Left renal cortex interstitium (tissue), 4 donors: ENCODE results near the gene PODNL1. TPM values are rescaled to one million over a fixed set of nuclear protein-coding genes. Genes with fewer than 3 reads are reported as not detected.

Experiments used
- DNase-seq, 4 donors: peaks; one replicate each; pipeline ENCODE4 v3.0.0-alpha.2; 2013; ENCODE audit warnings: low read depth in 4 of 4, low spot score in 2 of 4, missing footprints in 1 of 4
- polyA plus RNA-seq, 4 donors: library from polyadenylated mRNA; unstranded; fragments of 120-200 nt; gene quantifications; one replicate each; pipeline ENCODE4 v1.2.1, GENCODE V29; 2013; ENCODE audit not compliant: insufficient read length in 4 of 4

Gene PODNL1, protein sequence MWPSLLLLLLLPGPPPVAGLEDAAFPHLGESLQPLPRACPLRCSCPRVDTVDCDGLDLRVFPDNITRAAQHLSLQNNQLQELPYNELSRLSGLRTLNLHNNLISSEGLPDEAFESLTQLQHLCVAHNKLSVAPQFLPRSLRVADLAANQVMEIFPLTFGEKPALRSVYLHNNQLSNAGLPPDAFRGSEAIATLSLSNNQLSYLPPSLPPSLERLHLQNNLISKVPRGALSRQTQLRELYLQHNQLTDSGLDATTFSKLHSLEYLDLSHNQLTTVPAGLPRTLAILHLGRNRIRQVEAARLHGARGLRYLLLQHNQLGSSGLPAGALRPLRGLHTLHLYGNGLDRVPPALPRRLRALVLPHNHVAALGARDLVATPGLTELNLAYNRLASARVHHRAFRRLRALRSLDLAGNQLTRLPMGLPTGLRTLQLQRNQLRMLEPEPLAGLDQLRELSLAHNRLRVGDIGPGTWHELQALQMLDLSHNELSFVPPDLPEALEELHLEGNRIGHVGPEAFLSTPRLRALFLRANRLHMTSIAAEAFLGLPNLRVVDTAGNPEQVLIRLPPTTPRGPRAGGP
- polyA plus RNA-seq, result 1 to 10 TPM in 3 of 4 donors, under 1 TPM in 1; 0.93 to 1.8 (median 1.3) TPM

DNA sequence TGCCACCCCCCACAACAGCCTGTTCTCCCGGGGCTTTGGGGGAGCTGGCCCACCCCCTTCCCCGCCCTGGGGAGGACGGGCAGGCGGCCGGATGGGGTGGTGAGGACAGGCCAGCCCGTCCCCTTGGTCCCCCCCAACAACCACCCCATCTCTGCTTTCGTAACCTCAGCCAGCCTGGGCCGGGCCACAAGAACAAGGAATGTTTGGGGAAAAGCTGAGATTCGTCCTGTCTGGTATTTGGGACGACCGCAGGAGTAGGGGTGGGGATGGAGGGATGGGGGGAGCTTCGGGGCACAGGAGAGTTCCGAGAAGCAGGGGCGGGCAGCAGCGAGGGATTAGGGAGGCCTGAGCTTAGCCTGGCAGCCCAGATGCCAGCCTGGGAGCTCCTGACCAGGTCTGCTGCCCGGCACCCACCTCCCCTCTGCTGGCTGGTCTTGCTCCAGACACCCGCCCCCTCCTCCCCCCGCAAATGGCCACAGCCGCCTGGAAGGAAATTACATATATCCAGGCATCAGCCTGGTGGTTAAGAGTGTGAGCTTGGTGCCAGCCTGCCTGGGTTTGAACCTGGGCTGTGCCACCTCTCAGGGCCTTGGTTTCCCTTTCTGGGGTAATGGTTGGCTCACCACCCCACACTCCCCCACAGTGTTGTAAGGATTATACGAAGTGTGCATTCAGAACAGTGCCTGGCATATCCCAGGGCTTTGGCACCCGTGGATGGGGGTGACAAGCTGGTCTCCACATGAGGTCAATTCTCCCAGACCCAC, at the start of gene PODNL1:
TSS of gene PODNL1 (minus strand) at position 117 of the 764 bp plus-strand sequence. CDS start 236 bp downstream, outside the sequence.
- DNase-seq, result no peak

DNA sequence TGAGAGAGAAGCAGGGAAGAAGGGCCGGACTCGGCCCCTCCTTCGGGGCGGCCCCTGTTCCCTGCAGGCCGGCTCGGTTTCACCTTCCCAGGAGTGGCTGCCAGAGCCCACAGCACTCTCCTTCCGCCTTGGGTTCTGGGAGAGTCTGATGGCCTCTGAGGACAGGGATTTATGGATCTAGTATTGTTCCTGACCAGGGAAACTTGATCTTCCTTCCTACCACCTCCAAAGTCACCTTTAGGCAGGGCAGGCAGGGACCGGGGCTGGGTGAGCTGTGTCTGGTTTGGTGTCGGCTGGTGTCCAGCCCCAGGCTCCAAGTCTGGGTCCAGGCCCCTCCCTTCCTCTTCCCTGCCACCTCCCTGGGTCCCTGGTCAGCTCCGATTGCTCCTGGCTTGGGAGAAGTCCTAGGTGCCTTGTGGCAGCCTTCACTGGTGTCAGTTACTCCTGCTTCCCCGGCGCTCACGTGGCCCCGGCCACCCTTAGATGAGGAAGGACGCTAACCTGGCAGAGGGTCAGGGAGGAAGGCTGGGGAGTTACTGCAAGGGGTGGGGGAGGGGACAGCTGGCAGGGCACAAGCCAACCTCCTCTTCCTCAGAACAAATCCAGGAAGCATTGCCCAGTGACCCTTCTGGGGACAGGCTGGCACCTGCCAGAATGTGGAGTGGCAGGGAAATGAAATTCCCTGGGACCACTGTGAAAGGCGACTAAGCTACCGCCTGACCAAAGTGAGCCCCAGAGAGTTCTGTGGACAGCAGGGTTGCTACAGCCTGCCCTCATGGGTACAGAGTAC, 49.1 kb upstream of the PODNL1 start:
- DNase-seq, result no peak

DNA sequence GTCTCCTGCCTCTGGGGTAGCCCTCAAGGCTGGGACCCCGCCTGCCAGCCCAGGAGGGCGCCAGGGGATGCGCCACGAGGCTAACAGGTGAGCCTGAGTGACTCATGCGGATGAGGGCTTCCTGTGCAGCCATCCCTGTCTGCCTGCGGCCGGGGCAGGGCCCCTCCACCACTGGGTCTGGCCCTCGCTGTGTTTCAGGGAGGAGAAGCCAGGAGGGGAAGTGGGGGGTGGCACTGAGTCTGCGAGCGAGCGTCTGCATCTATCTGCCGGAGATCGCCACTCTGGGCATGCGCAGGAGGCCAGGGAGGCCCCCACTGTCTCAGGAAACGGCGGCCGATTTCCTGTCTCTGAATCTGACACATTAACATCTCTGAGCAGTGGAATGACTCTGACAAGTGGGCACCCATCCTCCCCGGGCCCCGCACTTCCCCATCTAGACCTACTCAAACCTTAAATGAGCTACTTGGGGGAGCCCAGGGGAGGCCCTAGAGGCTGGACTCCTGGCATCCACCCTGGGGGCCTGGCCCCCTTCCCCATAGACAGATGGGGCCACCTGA, 48.2 kb upstream of the PODNL1 start:
- DNase-seq, result no peak

DNA sequence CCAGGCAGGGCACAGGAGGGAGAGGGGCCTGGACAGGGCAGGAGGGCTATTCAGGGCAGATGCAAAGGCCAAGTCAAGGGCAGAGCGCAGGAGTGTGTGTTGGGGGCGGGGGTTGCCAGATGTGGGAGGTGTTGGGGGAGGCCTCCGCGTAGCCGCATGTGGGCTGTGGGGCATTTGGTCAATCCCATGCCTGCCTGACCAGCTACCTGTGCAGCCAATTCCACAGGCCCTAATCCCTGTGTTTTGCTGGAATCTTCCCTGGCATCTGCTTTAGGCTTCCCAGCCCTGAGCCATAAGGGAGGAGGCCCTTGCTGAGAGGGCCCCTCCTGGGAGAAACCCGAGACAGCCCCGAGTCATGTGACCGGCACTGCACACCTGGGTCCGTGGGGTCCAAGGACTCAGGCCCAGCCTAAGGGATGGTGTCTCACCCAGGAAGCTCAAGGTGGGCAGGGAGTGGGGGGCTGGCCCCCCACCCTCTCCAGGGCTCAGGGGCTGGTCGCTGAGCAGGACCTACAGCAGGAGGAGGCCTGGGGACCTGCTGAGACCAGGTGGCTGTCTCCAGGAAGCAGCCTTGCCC, 47.6 kb upstream of the PODNL1 start:
- DNase-seq, result no peak

DNA sequence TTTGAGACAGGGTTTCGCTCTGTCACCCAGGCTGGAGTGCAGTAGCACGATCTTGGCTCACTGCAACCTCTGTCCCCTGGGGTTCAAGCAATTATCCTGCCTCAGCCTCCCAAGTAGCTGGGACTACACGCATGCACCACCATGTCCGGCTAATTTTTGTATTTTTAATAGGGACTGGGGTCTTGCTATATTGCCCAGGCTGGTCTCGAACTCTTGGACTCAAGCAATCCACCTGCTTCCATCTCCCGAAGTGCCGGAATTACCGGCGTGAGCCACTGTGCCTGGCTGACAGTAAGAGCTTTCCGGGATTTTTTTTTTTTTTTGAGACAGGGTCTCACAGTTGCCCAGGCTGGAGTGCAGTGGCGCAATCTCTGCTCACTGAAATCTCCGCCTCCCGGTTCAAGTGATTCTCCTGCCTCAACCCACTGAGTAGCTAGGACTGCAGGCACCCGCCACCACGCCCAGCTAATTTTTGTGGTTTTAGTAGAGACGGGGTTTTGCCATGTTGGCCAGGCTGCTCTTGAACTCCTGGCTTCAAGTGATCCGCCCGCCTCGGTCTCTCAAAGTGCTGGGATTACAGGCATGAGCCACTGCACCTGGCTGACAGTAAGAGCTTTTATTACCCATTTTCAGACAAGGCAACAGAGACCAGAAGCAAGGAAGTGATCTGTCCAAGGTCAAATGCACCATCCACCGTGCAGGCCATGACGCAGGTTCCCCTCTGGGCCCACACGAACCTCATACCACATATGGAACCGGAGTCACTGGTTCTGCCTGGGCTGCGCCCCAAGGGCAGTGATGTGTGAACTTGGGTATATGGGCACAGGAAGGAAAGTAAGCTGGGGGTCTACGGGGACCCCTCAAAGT, 46.9 kb upstream of the PODNL1 start:
- no peak for DNase-seq

DNA sequence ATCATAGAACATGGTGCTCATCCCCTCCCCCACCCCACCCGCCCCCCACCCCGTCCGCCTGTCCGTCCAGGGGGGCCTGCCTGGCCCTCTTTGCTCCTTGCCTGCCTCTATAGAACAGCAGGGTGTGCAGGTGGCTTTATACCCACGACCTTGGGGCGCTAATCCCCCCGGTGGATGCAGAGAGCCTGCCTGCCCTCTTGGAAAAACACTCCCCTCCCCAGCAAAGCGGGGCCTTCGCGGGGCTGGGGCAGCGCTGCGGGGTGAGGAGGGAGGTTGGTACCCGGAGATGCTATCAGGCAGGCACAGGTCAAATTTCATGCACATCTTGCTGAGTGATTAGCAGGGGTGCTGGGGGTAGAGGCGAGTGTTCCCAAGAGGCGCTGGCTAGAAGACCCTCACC, 46.0 kb upstream of the PODNL1 start:
- no peak for DNase-seq

DNA sequence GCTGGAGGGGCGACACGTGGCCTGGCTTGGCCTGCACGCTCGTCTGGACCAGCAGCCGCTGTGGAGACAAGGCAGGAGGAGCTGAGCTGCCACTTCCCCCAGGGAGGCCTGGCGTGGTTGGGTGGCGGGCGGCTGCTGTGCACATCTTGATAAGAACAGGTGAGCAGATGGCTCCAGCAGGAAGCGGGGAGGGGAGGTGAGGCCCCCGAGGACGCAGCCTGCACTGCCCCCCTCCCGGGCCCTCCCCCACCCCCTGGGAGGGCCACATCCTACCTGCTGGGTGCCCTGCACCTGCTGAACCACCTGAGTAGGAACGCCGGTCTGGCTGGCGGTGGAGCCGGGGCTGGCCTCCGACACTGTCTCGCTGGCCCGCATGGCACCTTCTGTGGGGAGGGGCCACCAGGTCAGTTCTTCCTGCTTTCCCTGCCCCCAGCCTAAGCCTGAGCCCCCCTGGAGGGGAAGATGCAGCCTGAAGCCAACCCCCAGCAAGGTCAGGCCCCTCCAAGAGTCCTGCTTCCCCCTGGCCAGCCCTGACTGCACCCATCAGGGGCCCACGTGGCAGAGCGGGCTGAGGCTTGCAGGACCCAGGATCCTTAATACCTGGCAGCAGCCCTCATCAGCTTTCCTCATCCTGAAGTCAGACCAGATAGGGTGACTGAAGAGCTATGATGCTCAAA, 45.1 kb upstream of the PODNL1 start:
- DNase-seq, result no peak

DNA sequence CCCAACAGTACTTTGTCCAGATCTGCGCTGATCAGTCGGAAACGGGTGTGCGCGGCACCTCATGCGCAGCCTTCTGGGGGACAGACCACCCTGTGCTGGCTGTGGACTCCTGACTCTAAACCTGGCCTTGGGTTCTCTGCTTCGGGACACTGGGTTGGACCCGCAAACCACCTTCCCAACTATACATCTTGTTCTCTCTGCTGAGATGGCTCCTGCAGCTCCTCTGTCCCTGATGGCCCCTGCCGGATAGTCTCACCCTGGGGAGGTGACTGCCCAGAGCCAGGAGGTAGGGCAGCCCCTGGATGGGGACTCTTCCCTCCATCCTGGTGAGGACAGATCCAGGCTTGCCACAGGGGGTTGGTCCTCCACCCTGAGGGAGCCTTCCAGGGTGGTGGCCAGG, 44.6 kb upstream of the PODNL1 start:
- no peak for DNase-seq

DNA sequence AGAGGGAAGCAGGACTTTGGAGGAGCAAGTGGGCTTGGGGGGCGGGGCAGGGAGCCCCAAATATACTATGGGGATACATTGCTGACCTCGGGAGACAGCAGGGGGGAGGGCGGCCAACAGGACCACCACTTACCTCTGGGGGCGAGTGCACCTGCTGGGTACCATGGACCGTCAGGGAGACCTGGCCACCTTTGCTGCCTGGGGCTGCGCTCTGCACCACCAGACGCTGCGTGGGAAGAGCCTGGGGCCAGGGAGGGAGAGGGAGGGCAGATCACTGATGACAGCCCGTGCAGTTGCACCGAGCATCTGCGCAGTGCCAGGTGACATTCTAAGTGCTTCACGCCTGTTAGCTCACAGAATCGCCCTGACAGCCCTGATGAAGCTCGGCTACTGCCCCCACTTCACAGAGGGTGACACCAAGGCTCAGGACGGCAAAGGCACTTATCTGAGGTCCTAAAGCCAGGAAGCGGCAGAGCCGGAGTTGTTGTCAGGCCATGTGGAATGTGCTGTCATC, 43.8 kb upstream of the PODNL1 start:
- no peak for DNase-seq

DNA sequence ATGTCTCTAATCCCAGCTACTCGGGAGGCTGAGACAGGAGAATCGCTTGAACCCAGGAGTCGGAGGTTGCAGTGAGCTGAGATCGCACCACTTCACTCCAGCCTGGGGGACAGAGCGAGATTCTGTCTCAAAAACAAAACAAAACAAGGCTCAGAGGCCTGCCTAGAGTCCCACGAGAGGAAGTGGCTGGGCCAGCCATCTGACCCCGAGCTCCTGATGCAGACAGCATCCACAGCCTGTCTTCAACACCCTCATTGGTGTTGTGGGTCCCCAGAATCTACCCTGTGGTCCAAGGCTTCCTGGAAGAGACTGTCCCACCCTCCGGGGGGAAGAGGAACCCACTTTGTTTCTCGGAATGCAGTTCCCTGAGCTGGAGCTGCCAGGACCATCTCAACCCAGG, 43.2 kb upstream of the PODNL1 start:
- DNase-seq, result no peak

DNA sequence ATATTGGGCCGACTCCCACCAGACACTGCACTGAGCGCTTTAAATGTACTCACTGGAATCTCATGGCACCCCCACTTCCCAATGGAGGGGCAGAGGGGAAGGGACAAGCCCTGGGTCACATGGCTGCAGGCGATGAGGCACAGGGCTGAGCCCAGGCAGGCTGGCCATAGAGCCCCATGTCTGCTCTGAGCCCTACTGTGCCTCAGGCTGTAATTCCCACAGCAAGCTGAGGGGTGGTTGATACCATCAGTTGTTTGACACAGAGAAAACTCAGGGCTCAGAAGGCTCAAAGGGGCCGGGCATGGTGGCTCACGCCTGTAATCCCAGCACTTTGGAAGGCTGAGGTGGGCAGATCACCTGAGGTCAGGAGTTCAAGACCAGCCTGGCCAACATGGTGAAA, 42.8 kb upstream of the PODNL1 start:
- DNase-seq, result no peak

DNA sequence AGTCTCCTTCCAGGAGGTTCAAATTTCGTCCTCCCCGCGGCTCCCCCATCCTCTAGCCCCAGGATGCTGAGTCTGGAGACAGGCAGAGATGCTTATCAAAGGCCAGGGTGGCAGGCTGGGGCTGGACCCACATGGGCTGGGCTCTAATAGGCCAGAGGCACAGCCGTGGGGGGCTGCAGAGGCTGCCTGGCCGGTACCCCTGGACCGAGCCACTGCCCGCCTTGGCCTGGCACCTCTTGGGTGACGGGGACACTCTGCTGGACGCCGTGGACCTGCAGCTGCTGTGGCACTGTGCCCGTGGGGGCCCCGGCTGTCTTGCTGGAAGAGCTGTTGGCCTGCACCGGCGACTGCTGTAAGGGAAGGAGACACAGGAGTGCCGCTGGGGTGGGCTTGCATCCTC, 42.1 kb upstream of the PODNL1 start:
- no peak for DNase-seq

DNA sequence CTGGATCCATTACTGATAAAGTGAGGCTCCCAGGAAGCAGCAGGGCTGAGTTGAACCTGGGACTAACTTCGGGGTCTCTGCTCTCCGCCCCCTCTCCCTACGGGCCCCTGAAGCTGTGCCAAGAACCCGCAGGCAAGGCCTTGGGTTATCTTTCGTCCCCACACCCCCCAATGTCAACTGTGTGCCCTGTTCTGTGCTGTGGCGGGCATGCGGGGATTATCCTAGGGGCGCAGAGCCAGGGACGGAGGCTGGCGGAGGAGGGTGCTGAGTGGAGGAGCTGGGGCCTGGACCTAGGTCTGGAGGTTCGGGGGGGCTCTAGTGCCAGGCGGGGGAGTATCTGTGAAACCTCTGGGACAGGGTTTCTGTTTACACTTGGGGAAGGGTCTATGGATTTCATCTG, 41.5 kb upstream of the PODNL1 start:
- no peak for DNase-seq

DNA sequence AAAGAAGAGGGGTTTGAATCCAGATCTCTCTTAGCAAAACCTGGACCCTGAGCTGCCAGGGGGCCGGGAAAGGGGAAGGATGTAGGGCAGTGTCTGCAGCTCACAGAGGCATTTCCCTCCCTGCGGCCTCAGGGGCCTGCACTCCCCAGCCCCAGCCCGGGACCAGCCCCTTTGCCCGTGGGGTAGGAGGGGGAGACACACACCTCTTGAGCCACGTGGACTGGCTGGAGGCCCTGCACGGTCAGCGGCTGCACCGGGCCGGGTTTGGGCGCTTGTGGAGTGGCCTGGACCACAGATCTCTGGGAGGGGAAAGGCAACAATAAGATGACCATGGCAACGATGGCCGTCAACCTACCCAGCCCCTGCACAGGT, 41.0 kb upstream of the PODNL1 start:
- no peak for DNase-seq

DNA sequence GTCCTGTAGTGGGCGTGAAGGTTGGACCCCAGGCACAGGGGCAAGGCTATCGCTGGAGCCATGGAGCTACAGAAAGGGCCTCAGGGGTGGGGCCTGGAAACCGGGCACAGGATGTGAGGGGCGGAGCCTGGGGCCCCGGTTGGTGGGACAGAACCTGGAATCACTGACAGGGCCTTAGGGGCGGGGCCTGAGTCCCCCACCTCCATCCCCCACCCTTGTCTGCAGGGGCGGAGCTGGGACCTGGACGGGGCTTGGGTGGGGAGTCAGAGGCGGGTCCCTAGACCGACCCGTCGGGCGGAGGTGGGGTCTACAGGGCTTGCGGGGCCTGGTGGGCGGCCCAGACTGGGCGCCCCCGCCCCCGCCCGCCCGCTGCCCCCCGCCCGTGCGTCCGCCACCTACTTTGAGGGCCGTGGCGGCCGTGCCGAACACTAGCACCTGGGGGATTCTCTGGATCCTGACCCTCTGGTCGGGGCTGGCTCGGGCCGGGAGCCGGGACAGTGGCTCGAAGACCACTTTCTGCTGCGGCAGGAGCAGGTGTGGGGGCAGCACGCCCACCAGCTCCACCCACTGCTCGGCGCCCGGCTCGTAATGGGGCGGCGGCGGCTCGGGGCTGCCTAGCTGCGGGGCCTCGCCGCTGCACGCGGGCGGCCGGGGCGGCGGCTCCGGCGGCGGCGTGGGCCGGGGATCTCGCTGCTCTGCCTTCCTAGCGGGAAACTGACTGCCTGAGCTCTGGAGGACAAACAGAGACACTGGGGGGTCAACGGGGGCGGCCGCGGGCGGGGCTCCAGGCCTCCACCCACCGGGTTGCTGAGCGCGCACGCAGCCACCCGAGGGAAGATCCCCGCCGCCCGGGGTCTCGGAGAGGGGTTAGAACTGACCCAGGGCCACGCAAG, 40.4 kb upstream of the PODNL1 start:
- peak in 1 of 4 donors; percentile 78 for DNase-seq

DNA sequence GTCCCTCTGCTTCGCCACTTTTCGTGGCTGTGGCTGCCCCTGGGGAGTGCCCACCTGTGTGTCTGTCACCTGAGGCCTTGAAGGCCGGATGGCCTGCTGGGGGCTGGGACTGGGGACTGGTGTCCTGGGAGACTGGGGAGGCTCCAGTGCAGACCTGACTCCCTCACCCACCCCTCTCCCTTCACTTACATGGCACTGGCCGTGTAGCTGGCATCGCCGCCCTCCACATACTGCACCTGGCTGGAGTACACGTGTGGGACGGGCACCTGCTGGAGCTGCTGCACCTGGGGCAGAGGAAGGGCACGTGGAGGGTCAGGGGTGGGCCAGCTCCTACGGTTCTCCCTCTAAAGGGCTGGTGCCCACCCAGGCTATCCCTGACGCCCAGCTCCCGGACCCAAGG, 39.6 kb upstream of the PODNL1 start:
- DNase-seq, result no peak

DNA sequence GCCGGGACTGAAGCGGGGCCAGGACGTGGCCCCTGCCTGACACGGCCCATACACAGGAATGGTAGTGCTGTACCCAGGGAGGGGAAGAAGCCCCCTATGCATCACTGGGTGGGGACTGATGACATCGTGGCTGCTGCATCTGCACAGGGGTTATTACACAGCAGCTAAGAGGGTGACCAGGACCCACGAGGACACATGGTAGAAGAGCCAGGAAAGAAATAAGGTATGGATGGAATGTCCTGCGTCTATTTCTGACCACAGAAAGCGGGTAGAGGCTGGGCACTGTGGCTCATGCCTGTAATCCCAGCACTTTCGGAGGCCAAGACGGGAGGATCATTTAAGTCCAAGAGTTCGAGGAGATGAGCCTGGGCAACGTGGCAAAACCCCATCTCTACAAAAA, 38.2 kb upstream of the PODNL1 start:
- no peak for DNase-seq
